ENCODE measurements around the gene MMD.

The MMD gene

DNA sequence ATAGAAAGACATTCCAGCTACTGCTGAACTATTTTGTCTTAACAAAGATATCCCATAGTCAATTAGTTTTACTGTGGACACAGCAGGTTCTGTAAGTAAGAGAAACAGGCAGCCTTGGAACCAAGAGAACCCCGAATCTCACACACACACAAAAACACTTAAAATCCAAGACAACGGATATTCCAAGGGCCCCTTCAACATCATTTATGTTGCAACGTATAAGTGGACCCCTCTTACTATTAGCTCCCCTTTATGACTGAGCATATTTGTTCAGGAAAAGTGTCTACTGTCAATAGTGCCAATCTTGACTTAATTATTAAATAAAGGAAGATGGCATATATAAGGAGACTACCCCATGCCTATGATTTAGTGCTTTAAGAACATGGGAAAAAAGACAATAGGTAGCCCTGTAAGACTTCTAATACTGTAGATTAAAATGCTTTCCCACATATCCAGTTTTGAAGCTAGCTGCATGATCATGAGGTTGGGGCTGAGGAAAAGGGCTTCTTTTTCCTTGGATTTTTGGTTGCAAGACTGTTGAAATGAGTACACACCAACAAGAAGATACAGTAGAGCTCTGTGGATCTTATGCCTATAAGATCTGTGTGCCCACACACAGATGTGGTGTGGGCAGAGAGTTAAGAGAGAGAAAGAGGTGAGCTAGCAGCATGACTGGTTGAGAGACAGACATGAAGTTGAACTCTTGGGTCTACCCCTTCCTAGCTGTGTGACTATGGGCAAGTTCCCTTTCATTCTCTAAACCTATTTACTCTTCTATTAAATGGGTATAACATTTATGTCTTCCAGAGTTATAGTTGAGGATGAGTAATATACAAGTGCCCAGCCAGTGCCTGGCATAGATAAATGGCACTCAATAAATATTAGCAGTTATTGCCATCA, 3.0 kb downstream of the MMD start:
- WGBS, 2 experiments (ENCODE audit: insufficient coverage in 2 of 2) = no CpG with 5 or more reads among the region's 3 CpGs
- Histone ChIP-seq H3K4me3 (ENCODE audit: extremely low read depth, insufficient read depth, low read length, poor library complexity, severe bottlenecking) (no peak overlapping the region), H3K36me3 (ENCODE audit: control insufficient read depth, insufficient read depth, low read length) (peaks cover 26% of the 10 kb centered on the region), H3K4me1 (ENCODE audit: control insufficient read depth, insufficient read depth, low read length, poor library complexity, severe bottlenecking) (peaks cover 3% of the 10 kb centered on the region), H3K9me3 (ENCODE audit: control insufficient read depth, low read length) (peaks cover 6% of the 10 kb centered on the region), H3K27ac (ENCODE audit: low read depth, low read length, severe bottlenecking) (no peak overlapping the region)

DNA sequence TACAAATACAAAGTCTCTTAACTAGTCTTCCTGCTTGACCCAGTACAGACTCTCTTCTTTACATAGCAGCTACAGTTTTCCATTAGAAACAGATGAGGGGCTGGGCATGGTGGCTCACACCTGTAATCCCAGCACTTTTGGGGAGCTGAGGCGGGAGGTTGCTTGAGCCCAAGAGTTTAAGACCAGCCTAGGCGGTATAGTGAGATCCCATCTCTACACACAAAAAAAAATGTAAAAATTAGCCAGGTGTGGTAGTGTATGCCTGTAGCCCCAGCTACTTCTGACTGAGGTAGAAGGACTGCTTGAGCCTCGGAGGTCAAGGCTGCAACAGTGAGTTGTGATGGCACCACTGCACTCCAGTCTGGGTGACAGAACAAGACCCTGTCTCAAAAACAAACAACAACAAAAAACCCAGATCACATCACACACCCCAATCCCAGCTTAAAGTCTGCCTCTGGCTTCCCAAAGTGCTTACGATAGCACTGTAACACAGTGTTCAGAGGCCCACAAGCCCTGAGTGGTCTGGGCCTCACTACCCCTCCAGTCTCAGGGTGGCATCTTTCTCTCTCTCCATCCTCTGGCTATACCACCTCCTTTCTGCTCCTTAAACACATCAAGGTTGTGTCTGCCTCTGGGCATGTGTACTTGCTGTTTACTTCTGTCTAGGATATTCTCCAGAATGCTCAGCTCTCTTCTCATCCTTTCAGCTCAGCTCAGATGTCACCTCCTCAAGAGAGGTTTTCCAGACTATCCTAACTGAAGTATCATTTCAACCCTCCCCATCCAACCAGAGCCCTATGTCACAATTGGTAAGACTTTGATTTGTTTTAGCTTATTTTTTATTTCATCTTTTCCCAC, 4.0 kb downstream of the MMD start:
- H3K4me3 ChIP-seq (ENCODE audit: extremely low read depth, insufficient read depth, low read length, poor library complexity, severe bottlenecking) = no peak overlapping the region
- H3K27ac ChIP-seq (ENCODE audit: low read depth, low read length, severe bottlenecking) = no peak overlapping the region
- peaks cover 34% of the 10 kb centered on the region for H3K36me3 ChIP-seq (ENCODE audit: control insufficient read depth, insufficient read depth, low read length)
- peaks cover 3% of the 10 kb centered on the region for H3K4me1 ChIP-seq (ENCODE audit: control insufficient read depth, insufficient read depth, low read length, poor library complexity, severe bottlenecking)
- peaks cover 6% of the 10 kb centered on the region for H3K9me3 ChIP-seq (ENCODE audit: control insufficient read depth, low read length)
- WGBS, 2 experiments (ENCODE audit: insufficient coverage in 2 of 2) = 92 to 100% methylated on average over 1 to 2 of the region's 4 CpGs

DNA sequence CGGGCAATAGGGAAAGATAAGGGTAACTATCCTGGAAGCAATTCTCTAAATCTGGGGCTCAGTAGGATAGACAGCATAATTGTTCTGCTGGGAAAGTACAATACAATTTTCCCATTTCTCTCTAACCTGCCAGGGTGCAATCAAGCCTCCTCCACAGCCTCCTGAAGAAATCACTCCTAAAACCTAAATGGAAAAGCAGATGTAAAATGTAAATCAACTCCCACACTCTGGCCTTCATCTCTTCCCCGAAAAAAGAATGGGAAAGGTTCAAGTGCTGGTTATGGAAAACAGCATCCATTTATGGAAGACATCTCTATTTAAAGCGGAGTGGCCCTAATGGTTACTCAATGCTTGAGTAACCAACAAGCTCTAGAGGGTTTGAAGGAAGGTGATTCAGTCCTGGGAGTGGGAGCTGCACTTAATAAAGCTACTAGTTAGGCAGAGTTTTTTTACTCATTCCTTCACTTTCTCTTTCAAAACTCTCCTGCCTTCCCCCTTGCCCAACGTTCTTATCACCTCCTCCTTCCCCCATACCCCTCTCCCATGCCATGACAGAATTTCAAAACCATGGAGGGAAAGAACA, 5.1 kb downstream of the MMD start:
- peaks cover 45% of the 10 kb centered on the region for H3K36me3 ChIP-seq (ENCODE audit: control insufficient read depth, insufficient read depth, low read length)
- 81 to 89% methylated on average over 2 to 3 of the region's 4 CpGs for WGBS, 2 experiments (ENCODE audit: insufficient coverage in 2 of 2)
- peaks cover 3% of the 10 kb centered on the region for H3K4me1 ChIP-seq (ENCODE audit: control insufficient read depth, insufficient read depth, low read length, poor library complexity, severe bottlenecking)
- peaks cover 6% of the 10 kb centered on the region for H3K9me3 ChIP-seq (ENCODE audit: control insufficient read depth, low read length)
- H3K27ac ChIP-seq (ENCODE audit: low read depth, low read length, severe bottlenecking) = no peak overlapping the region
- H3K4me3 ChIP-seq (ENCODE audit: extremely low read depth, insufficient read depth, low read length, poor library complexity, severe bottlenecking) = no peak overlapping the region

DNA sequence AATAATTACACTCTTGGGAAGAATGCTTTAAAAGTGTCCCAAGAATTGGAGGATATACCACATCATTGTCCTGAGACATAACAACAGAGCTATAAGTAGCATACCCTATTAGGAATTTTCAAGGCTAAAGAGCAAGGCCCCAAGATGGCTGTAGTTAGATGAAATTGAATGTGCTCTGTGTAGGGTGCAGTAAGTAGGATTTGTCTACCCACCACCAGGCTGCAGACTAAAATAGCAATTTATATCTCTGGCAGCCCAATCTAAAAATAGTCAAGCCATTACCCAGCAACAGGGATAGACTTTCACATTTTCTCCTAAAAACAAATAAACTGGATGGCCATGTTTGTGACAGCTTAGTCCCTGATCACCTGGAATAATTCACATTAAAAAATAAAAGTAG, 5.6 kb downstream of the MMD start:
- Histone ChIP-seq H3K36me3 (ENCODE audit: control insufficient read depth, insufficient read depth, low read length) (peaks cover 51% of the 10 kb centered on the region), H3K4me1 (ENCODE audit: control insufficient read depth, insufficient read depth, low read length, poor library complexity, severe bottlenecking) (peaks cover 3% of the 10 kb centered on the region), H3K9me3 (ENCODE audit: control insufficient read depth, low read length) (peaks cover 6% of the 10 kb centered on the region), H3K4me3 (ENCODE audit: extremely low read depth, insufficient read depth, low read length, poor library complexity, severe bottlenecking) (no peak overlapping the region), H3K27ac (ENCODE audit: low read depth, low read length, severe bottlenecking) (no peak overlapping the region)

DNA sequence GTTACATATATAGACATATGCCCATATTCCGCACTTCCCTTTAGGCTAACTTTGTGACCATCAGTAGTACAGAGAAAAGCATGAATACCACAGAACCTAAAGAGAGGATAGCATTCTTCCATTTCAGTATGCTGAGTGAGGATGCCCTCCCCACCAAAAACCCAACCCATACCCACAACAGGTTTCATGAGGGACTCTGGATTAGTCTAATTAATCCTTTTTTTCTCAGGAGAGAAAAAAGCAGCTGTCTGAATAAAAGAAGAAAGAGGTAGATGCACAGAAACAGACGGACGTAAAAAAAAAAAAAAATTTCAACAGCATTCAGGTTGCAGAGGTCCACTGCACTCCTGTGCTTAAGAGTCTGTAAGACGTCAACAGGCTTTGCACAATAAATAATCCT, 6.7 kb downstream of the MMD start:
- Histone ChIP-seq H3K36me3 (ENCODE audit: control insufficient read depth, insufficient read depth, low read length) (peaks cover 61% of the 10 kb centered on the region), H3K4me1 (ENCODE audit: control insufficient read depth, insufficient read depth, low read length, poor library complexity, severe bottlenecking) (no peaks in the 10 kb centered on the region), H3K9me3 (ENCODE audit: control insufficient read depth, low read length) (peaks cover 6% of the 10 kb centered on the region), H3K4me3 (ENCODE audit: extremely low read depth, insufficient read depth, low read length, poor library complexity, severe bottlenecking) (no peak overlapping the region), H3K27ac (ENCODE audit: low read depth, low read length, severe bottlenecking) (no peak overlapping the region)
- WGBS, 2 experiments (ENCODE audit: insufficient coverage in 2 of 2) = 100% methylated on average over 2 of the region's 4 CpGs; no CpG with 5 or more reads in 1 of the 2 experiments

DNA sequence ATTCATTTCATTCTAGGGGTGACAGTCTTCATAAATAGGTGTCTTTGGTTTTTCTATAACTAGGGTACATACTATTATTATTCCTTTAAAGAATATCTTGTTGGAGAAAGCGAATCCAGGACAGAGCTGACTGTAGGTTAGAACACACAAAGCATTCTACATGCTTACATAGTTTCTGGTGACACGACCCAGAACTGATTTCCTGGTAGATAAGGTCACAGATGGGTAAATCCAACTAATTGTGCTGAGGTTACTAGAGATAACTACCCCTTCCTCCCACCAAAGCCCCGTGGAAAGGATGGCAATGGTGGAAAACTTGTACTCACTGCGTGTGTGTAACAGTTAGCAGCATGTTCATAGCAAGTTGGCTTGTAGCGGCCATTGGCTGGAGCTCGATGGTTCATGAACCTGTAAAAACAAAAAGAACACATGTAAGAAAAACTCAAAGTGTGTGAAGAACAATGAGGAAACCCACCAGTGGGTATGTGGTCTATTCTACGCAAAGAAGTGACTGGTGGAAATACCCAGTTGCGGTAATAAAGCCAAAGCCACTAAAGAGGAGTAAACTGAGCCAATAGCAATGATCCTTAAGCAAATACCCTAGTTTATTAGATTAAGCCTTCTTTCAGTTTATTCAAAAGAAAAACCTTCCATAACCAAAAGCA, 7.7 kb downstream of the MMD start:
- H3K27ac ChIP-seq (ENCODE audit: low read depth, low read length, severe bottlenecking) = no peak overlapping the region
- 98 to 100% methylated on average over 5 of the region's 8 CpGs for WGBS, 2 experiments (ENCODE audit: insufficient coverage in 2 of 2)
- no peak overlapping the region for H3K4me3 ChIP-seq (ENCODE audit: extremely low read depth, insufficient read depth, low read length, poor library complexity, severe bottlenecking)
- peaks cover 3% of the 10 kb centered on the region for H3K9me3 ChIP-seq (ENCODE audit: control insufficient read depth, low read length)
- no peaks in the 10 kb centered on the region for H3K4me1 ChIP-seq (ENCODE audit: control insufficient read depth, insufficient read depth, low read length, poor library complexity, severe bottlenecking)
- H3K36me3 ChIP-seq (ENCODE audit: control insufficient read depth, insufficient read depth, low read length) = peaks cover 66% of the 10 kb centered on the region

DNA sequence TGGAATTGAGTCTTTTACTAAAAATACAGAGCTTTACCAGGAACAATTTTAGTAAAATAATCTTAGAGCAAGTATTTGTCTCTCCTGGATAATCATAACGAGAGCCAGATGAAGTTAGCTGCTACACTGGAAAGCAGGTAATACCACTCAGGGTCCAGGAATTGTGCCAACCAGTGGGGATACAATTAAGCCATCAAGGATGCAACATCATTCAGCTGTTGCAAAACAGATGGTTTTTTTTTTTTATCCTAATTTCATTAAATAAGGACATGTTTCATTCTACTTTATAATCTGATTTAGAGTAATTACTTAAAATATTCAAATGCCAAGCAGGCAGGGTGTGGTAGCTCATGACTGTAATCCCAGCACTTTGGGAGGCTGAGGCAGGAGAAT, 10.2 kb downstream of the MMD start:
- no peaks in the 10 kb centered on the region for H3K4me1 ChIP-seq (ENCODE audit: control insufficient read depth, insufficient read depth, low read length, poor library complexity, severe bottlenecking)
- no peaks in the 10 kb centered on the region for H3K9me3 ChIP-seq (ENCODE audit: control insufficient read depth, low read length)
- H3K36me3 ChIP-seq (ENCODE audit: control insufficient read depth, insufficient read depth, low read length) = peaks cover 77% of the 10 kb centered on the region
- H3K4me3 ChIP-seq (ENCODE audit: extremely low read depth, insufficient read depth, low read length, poor library complexity, severe bottlenecking) = no peak overlapping the region
- 100% methylated on average over 1 of the region's 1 CpG for WGBS, 2 experiments (ENCODE audit: insufficient coverage in 2 of 2)
- no peak overlapping the region for H3K27ac ChIP-seq (ENCODE audit: low read depth, low read length, severe bottlenecking)

DNA sequence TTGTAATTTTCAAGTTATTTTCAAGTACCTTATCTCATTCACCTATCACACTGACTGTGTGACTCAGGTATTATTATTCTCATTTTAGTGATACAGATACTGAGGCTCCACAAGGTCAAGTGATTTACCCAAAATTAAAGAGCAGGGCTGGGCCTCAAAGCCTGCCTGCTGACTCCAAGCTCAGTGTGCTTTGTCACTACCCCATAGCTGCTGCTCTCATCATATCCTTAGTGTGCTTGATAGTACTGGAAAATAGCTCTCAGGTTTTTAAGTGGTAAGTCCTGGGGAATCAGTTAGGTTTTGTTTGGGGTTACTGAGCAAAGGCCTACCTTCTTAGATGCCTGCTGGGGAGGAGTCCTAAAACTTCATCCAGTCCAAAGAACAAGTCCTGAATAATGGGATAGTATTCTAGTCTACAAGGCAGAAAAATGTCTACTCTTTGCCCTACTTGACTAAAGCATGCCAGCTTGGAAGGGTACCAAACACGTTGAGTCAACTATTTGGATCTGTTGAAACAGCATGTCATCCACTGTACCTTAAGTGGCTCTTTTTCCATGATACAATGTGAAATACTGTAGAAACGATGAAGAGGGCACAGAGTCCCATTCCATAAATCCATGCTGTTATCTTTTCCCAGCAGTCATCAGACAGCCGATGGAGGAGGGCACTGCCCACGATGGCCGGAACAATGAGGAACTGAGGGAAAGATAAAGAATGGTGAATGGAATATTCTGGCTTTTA, 10.7 kb downstream of the MMD start:
- Histone ChIP-seq H3K4me3 (ENCODE audit: extremely low read depth, insufficient read depth, low read length, poor library complexity, severe bottlenecking) (no peak overlapping the region), H3K27ac (ENCODE audit: low read depth, low read length, severe bottlenecking) (no peak overlapping the region), H3K36me3 (ENCODE audit: control insufficient read depth, insufficient read depth, low read length) (peaks cover 79% of the 10 kb centered on the region), H3K4me1 (ENCODE audit: control insufficient read depth, insufficient read depth, low read length, poor library complexity, severe bottlenecking) (no peaks in the 10 kb centered on the region), H3K9me3 (ENCODE audit: control insufficient read depth, low read length) (no peaks in the 10 kb centered on the region)
- WGBS, 2 experiments (ENCODE audit: insufficient coverage in 2 of 2) = 95 to 100% methylated on average over 1 to 2 of the region's 5 CpGs

DNA sequence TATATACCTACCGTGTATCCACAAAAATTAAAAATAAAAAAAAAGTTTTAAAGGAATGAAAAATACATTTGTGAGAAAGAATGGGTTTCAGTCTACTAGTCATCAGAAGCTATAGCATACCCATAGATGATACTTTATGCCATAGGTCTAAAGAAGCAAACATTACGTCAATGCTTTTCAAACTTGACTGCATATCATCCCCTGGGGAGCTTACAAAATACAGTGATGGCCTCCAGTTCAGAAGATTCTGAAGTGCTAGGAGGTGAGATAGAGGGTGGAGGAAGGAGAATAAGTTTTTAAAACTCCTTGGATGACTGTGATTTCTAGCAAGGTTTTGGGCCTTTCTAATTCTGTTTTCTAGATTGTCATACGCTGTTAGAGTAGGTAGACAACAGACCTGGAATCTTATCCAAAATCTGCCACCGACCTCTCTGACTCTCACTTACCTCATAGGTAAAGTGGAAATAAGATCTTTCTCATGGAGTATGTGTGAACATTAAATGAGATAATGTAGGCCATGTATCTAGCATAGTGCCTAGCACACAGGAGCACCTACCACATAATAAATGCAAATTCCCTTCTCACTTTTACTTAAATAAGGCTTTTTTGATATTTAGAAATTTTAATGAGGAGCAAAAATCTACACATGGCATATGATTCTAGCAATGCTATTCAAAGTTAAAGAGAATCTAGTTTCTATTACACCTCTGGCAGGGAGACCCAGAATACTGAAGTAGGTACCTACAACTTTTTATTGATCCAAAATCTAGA, 12.4 kb downstream of the MMD start:
- 100% methylated on average over 1 of the region's 4 CpGs for WGBS, 2 experiments (ENCODE audit: insufficient coverage in 2 of 2)
- H3K9me3 ChIP-seq (ENCODE audit: control insufficient read depth, low read length) = no peaks in the 10 kb centered on the region
- H3K36me3 ChIP-seq (ENCODE audit: control insufficient read depth, insufficient read depth, low read length) = peaks cover 88% of the 10 kb centered on the region
- no peaks in the 10 kb centered on the region for H3K4me1 ChIP-seq (ENCODE audit: control insufficient read depth, insufficient read depth, low read length, poor library complexity, severe bottlenecking)
- no peak overlapping the region for H3K27ac ChIP-seq (ENCODE audit: low read depth, low read length, severe bottlenecking)
- no peak overlapping the region for H3K4me3 ChIP-seq (ENCODE audit: extremely low read depth, insufficient read depth, low read length, poor library complexity, severe bottlenecking)
